ENCODE data around the gene ENTPD5. TPM values are rescaled to one million over a fixed set of nuclear protein-coding genes. Genes with fewer than 3 reads are reported as not detected.

Gene ENTPD5
- total and polyA plus RNA-seq, 4 donors: 38.1 to 276 (median 76.5) TPM

DNA sequence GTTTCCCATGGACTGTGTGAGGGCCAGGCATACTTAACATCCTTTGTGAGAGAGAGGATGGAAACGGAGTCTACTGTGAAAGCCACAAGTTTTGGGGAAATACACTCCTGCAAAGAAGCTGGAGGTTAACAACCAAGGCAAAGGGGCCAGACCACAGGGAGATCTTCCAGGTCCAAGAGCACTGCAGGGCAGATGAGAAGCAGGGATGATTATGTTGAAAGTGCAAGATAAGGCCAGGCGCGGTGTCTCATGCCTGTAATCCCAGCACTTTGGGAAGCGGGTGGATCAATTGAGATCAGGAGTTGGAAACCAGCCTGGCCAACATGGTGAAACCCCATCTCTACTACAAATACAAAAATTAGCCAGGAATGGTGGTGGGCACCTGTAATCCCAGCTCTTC is 53.9 kb downstream of the ENTPD5 start:
- Histone ChIP-seq H3K9me3 (ENCODE audit: control insufficient read depth in 4 of 4, low read length in 3 of 4) (no peaks in the 10 kb centered on the region), H3K4me3 (ENCODE audit: low read depth in 1 of 3, low read length in 3 of 3) (no peak overlapping the region), H3K36me3 (ENCODE audit: control insufficient read depth in 4 of 4, insufficient read depth in 3 of 4, low read depth in 1 of 4, low read length in 3 of 4) (peaks cover 7 to 80% (median 68%) of the 10 kb centered on the region in 4 donors), H3K4me1 (ENCODE audit: control insufficient read depth in 4 of 4, insufficient read depth in 4 of 4, low read length in 3 of 4) (peaks cover 0 to 4% (median 0%) of the 10 kb centered on the region in 4 donors), H3K27ac (ENCODE audit: low read depth in 1 of 2, low read length in 2 of 2) (no peak overlapping the region), H3K9ac (ENCODE audit: low read depth in 1 of 2, low read length in 2 of 2) (no peak overlapping the region), H3K27me3 (ENCODE audit: control insufficient read depth in 4 of 4, insufficient read depth in 4 of 4, low read length in 3 of 4) (no peaks in the 10 kb centered on the region)
- TF ChIP-seq EGR1 (IDR thresholded peaks at IDR 0.05; ENCODE audit: low read depth in 2 of 2) (no peak), TAF1 (conservative IDR thresholded peaks at IDR 0.05) (no peak), ATF3 (IDR thresholded peaks at IDR 0.05) (no peak), HNF4A (conservative IDR thresholded peaks at IDR 0.05) (no peak), SP1 (IDR thresholded peaks at IDR 0.05) (no peak), MAX (IDR thresholded peaks at IDR 0.05) (no peak), FOXA2 (IDR thresholded peaks at IDR 0.05) (no peak), RXRA (IDR thresholded peaks at IDR 0.05) (no peak), CTCF (IDR thresholded peaks at IDR 0.05; ENCODE audit: low read depth, low read length, missing input control) (no peak), ZBTB33 (IDR thresholded peaks at IDR 0.05) (no peak), YY1 (IDR thresholded peaks at IDR 0.05) (no peak), RAD21 (IDR thresholded peaks at IDR 0.05) (no peak), FOXA1 (IDR thresholded peaks at IDR 0.05) (no peak)
- 86% methylated on average over 4 of the region's 4 CpGs for WGBS
- no peak for DNase-seq (ENCODE audit: low spot score)

GRCh38 chr14:73961192-73961591 is 57.9 kb downstream of the ENTPD5 start:
- no peak overlapping the region for H3K9ac ChIP-seq (ENCODE audit: low read depth in 1 of 2, low read length in 2 of 2)
- H3K4me3 ChIP-seq (ENCODE audit: low read depth in 1 of 3, low read length in 3 of 3): no peak overlapping the region
- DNase-seq (ENCODE audit: low spot score): no peak
- no peaks in the 10 kb centered on the region for H3K27me3 ChIP-seq (ENCODE audit: control insufficient read depth in 4 of 4, insufficient read depth in 4 of 4, low read length in 3 of 4)
- TF ChIP-seq, protein P1, sequence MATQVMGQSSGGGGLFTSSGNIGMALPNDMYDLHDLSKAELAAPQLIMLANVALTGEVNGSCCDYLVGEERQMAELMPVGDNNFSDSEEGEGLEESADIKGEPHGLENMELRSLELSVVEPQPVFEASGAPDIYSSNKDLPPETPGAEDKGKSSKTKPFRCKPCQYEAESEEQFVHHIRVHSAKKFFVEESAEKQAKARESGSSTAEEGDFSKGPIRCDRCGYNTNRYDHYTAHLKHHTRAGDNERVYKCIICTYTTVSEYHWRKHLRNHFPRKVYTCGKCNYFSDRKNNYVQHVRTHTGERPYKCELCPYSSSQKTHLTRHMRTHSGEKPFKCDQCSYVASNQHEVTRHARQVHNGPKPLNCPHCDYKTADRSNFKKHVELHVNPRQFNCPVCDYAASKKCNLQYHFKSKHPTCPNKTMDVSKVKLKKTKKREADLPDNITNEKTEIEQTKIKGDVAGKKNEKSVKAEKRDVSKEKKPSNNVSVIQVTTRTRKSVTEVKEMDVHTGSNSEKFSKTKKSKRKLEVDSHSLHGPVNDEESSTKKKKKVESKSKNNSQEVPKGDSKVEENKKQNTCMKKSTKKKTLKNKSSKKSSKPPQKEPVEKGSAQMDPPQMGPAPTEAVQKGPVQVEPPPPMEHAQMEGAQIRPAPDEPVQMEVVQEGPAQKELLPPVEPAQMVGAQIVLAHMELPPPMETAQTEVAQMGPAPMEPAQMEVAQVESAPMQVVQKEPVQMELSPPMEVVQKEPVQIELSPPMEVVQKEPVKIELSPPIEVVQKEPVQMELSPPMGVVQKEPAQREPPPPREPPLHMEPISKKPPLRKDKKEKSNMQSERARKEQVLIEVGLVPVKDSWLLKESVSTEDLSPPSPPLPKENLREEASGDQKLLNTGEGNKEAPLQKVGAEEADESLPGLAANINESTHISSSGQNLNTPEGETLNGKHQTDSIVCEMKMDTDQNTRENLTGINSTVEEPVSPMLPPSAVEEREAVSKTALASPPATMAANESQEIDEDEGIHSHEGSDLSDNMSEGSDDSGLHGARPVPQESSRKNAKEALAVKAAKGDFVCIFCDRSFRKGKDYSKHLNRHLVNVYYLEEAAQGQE (IDR thresholded peaks at IDR 0.05): no peak
- TF ChIP-seq FOXA1 (IDR thresholded peaks at IDR 0.05) (no peak), CTCF (IDR thresholded peaks at IDR 0.05; ENCODE audit: low read depth, low read length, missing input control) (no peak), FOXA2 (IDR thresholded peaks at IDR 0.05) (no peak), JUND (IDR thresholded peaks at IDR 0.05) (no peak), HNF4G (IDR thresholded peaks at IDR 0.05) (no peak), MAX (IDR thresholded peaks at IDR 0.05) (no peak), ZBTB33 (IDR thresholded peaks at IDR 0.05) (no peak), HNF4A (conservative IDR thresholded peaks at IDR 0.05) (no peak), TAF1 (conservative IDR thresholded peaks at IDR 0.05) (no peak), NR2F2 (IDR thresholded peaks at IDR 0.05) (no peak), ATF3 (IDR thresholded peaks at IDR 0.05) (no peak), GABPA (IDR thresholded peaks at IDR 0.05 in 1 of 2, conservative IDR thresholded peaks at IDR 0.05 in 1 of 2) (no peak), RXRA (IDR thresholded peaks at IDR 0.05) (no peak), YY1 (IDR thresholded peaks at IDR 0.05) (no peak), RAD21 (IDR thresholded peaks at IDR 0.05) (no peak), EGR1 (IDR thresholded peaks at IDR 0.05; ENCODE audit: low read depth in 2 of 2) (no peak), SP1 (IDR thresholded peaks at IDR 0.05) (no peak)
- no peaks in the 10 kb centered on the region for H3K9me3 ChIP-seq (ENCODE audit: control insufficient read depth in 4 of 4, low read length in 3 of 4)
- peaks cover 8 to 85% (median 69%) of the 10 kb centered on the region in 4 donors for H3K36me3 ChIP-seq (ENCODE audit: control insufficient read depth in 4 of 4, insufficient read depth in 3 of 4, low read depth in 1 of 4, low read length in 3 of 4)
- peaks cover 0 to under 1% (median 0%) of the 10 kb centered on the region in 4 donors for H3K4me1 ChIP-seq (ENCODE audit: control insufficient read depth in 4 of 4, insufficient read depth in 4 of 4, low read length in 3 of 4)
- 83% methylated on average over 12 of the region's 12 CpGs for WGBS
- no peak overlapping the region for H3K27ac ChIP-seq (ENCODE audit: low read depth in 1 of 2, low read length in 2 of 2)

Measured in liver (tissue), 9 donors.